ENCODE measurements around the gene NPAS3.

The NPAS3 gene

DNA sequence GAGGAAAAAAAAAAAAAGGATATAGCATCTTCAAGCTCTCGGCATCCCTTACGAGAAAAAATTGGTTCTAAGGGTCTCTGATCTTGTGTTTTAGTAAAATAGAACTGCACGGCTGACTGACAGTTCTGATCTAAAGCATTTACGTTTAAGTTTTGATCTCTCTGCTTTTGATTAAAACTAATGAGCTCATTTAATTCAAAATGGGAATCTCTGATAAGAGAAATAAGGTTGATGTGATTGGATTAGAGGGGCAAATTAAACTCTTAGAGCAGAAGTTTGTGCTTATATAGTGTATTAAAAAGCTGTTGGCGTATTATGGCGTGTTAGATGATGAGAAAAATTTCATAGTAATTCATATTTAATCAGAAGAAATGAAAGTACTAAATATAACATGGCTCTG lies 794.6 kb downstream of the NPAS3 start:
- DNase-seq: no peak

DNA sequence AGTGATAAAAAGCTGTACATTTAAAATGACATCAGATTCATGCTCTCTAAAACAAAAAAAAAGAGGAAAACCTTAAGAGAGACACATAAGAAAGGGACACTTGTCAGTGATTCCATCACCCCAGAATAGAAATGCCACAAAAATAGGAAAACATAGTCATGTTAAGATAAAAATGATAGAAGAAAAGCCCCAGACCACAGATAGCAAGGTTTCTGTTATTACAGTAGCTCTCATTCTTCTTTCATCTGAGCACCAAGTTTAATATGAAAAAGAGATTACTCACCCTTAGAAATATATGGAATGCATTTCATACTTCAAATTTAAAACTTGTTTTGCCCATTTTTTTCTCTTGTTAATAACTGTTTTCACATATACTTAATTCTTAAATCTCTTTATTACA lies 795.0 kb downstream of the NPAS3 start:
- DNase-seq: no peak

DNA sequence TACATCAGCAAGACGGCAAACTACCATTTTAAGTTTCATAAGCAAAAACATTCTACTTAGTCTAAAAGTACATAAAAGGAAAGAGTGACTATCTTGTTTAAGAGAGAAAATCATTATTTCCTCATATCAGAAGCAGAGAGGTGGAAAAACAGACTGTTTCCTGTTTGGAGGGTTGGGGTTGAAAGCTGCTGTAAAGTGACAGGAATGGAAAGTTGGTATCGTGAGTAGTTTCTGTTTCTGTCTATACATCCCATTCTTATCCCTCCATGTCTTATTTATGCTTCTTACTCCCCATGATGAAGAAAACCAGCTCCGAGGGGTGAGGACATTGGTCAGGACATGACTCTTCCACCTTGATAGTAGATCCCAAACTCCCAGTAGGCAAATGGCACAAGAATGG lies 795.7 kb downstream of the NPAS3 start:
- no peak for DNase-seq

DNA sequence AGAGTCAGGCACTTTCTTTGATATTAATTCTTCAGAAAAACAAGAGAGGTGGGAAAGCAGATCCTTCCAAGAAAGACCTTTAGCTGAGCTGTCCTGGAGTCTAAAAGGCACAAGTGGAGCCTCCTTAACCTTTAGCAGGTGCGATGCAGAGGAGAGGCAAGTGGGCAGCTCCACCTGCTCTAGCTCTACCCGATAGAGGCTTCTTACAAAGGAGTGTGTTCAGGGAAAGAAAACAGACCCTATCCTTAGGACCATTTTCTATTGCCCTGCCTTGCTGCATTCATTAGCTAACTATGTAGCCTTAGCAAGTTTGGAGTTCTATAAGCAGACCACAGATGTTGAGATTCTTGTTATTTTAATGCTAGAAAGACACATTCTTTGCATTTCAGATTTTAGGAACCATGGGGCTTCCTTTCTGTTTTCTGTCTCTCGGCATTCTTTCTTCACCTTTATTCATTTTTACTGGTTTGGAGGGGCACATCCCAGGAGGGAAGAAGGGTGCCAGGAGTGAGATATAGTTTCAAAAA lies 797.7 kb downstream of the NPAS3 start:
- DNase-seq: no peak

DNA sequence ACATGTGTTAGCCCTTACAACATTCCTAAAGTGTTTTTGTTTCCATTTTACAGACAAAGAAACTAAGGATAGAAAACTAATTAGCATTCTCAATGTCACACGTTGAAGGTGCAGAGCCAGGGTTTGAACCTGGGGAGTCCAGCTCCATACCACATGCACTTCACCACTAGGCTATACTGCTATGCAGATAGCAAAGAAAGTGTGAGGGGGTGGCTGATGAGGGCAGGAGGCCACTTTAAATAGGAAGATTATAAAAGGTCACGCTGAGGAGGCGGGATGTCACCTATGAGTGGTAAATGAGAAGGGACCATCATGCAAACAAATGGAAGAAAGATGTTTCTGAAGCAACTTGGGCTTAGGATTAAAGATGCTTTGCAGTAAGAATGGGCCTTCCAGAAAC lies 798.3 kb downstream of the NPAS3 start:
- no peak for DNase-seq

DNA sequence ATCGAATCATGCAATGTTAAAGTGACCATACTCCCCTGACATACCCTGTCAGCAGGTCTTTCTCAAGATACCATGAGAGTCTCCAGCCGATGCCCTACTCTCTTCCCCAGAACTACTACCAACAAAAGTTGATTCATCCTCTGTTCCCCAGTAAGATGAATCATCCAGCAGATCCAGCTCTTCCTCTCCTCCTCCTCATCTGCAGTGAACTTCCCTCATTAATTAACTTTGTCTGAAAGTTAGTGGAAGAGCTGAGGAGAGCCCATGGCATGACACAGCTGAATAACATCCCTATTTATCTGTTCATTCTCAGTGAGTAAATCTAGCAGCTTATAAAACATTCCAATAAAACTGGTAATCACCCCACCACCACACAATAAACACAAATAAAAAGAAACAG lies 798.8 kb downstream of the NPAS3 start:
- DNase-seq: no peak

DNA sequence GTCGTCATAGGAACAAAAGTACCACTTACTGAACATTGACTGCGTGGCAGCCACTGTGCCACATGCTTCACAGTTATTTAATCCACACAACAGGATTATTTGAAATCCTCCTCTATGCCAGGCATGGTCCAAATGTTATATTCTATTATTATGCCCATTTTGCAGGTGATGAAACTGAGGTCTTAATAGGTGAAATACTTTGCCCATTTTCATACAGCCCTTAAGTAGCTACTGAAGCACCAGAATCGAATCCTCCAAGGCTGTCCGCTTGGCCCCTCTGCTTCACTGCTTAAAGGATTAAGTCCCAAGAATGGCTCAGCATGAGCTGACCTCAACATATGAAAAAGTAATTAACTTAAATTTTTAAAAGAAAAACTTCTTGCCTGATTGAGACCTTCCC lies 799.4 kb downstream of the NPAS3 start:
- no peak for DNase-seq

DNA sequence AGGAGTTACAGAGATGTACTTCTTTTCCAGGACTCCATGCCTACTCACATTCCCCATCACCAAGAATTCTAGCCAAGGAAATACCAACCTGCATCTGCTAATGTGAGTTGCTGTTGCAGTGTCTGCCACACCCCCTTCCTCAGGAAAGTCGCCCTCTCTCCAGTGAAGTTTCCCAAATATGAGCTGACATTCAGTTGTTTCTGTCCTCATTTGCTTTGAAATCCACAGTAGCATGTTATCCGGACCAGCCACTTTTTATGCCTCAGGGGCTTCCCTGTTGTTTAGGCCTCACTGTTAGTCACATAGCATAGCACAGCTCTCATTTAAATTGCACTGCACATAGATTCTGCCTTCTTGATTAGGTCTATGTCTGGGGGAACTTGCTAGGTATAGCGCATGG lies 799.8 kb downstream of the NPAS3 start:
- no peak for DNase-seq

DNA sequence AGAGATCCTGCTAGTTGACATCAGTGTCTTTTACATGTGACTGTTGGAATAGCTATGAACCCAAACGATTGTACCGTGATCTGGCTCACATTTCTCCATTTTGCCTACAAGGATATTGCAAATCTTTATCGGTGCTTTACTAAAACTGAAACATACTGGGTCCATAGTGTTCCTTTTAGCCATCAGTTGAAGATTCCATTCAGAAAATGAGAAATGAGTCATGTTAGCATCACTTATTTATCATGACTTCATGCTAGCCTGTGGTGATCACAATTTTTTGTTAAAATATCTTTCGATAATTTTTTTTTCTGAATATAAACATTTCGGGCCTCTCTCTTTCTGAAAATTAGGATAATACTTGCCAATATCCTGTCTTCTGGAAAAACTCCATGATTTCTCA lies 801.9 kb downstream of the NPAS3 start:
- no peak for DNase-seq

DNA sequence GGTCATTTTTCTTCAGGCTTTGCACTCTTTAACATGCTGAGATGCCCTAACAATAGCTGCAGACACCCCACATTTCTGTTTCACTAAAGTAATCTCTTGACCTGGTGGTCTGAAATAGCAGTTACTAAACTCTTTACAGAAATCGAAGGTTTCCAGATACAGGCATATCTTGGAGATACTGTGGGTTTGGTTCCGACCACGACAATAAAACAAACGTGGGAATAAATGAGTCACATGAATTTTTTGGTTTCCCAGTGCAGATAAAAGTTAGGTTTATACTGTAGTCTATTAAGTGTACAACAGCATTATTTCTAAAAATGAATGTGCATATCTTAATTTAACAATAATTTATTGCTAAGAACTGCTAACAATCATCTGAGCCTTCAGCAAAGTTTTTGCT lies 803.5 kb downstream of the NPAS3 start:
- DNase-seq: no peak

DNA sequence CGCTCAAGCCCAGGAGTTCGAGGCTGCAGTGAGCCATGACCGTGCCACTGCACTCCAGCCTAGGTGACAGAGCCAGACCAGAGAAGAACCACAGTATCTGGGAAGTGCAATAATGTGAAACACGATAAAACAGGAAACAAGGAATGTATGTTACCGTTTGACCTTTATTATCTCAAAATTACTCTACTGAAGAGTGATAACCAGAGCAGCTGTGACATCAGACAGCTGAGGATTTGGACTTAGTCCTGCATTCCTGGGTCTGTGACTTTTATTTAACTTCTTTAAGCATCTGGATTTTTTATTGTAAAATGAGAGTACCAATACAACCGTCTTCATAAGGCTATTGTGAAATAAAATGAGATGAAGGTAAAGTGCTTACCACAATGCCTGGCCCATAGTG lies 806.5 kb downstream of the NPAS3 start:
- no peak for DNase-seq

DNA sequence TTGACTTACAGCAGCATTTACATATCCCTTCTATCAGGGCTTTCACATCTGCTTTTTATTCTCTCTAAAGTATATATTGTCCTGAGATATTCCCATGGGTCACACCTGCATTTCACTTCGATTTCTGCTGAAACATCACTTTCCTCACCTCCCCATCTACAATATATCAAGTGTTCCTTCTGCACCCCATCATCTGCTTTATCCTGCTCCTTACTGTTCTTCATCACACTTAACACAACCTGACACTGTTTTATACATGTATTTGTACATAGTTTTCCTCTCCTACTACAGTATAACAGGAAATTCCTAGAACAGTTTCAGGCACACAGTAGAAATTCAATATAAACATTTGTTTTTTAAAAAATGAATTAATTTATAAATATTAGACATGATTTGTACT lies 809.1 kb downstream of the NPAS3 start:
- DNase-seq: no peak

DNA sequence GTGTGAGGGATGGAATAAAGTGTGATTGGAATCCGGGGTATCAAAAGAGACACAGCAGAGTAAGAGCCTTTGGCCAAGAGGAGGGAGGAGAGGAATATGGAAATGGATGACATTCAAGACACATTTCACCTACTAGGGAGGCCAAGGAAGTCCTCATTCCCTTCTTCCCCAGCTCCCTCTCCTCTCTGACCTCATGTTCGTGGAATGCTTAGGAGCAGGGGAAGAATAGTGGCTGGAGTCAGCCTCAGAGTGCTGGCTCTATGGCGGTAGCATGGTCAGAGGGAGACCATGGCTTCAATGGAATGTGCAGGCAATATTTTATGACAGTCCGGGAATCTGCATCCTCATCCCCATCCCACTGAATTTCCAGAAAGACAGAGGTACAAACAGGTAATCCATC lies 815.6 kb downstream of the NPAS3 start:
- no peak for DNase-seq

DNA sequence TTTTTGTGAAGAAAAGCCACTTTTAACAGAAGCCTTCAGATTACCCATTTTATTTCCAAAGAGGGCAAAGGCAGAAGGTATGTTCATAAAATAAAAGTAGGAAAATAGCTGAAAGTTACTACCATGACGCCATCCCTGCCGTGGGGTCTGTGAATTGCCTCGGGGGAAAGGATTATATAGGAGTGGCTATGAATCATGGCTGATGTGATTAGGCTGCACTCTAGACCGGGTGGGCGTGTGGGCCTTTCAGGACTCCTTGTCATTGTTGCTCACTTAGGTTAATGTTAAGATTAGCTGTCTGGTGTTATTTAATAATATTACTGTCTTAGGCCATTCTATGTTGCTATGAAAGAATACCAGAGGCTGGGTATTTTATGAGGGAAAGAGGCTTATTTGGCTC lies 816.7 kb downstream of the NPAS3 start:
- no peak for DNase-seq

DNA sequence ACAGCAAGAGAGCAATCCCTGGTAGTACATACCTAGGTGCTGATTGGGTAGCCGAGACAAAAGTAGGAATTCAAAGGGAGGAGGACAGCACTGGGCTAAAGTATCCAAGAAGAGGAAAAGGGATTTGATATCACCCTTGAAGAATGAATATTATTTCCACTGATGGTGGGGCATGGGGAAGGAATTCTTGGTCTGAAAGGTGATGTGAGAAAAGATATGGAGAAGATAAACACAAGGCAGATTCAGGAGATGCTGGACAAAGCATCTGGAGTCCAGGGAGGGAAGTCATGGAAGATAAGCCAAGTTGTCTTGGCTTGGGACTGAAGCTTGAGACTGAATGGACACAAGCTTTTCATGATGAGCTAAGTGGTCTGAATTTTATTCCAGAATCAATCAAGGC lies 818.2 kb downstream of the NPAS3 start:
- DNase-seq: no peak

DNA sequence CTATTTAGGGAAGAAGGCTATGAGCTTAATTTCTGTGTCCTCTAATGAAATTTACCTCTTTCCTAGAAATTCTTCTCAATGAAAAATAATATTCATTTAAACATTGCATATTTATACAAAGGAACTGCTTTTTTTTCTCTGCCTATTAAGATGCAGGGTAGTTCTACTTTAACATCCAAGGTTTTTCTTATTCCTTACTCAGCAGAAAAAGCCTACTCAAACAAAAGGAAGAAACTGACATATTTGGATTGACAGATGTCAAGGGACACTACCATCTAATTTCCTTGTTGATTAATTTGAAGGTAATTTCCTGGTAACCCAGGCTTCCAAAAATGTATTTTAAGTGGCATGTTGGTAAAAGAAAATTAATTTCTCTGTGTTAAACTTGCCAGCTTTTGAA lies 819.9 kb downstream of the NPAS3 start:
- DNase-seq: no peak

DNA sequence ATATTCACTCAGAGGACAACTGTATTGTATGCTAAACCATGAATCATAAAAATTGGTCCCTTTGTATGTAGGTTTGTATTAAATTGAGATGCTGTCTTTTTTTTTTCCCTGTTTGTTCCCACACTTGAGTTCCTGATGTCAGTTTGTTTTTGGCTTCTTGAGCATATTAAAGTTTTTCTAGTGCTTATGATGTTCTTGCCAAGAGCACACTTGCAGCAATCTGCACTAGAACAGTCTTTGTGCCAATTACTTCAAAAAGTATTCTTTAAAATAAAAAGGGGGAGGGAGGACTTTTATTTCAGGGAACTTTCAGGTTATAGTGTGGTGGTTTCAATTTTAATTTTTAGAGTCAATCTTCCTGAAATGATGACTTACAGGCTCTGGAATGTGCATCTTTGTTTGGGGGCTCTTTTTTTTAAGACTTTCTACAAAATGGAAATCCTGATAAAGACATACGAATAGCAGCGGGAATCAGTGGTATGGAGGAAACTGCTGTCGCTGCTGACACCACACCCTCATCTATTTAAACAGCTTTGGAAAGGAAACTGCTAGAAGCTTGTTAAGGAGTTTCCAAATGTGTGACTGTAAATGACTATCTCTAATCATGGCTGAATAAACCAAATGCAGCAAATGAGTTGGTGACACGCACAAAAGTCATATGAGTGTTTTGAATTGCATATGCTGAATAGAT lies 823.6 kb downstream of the NPAS3 start:
- no peak for DNase-seq

DNA sequence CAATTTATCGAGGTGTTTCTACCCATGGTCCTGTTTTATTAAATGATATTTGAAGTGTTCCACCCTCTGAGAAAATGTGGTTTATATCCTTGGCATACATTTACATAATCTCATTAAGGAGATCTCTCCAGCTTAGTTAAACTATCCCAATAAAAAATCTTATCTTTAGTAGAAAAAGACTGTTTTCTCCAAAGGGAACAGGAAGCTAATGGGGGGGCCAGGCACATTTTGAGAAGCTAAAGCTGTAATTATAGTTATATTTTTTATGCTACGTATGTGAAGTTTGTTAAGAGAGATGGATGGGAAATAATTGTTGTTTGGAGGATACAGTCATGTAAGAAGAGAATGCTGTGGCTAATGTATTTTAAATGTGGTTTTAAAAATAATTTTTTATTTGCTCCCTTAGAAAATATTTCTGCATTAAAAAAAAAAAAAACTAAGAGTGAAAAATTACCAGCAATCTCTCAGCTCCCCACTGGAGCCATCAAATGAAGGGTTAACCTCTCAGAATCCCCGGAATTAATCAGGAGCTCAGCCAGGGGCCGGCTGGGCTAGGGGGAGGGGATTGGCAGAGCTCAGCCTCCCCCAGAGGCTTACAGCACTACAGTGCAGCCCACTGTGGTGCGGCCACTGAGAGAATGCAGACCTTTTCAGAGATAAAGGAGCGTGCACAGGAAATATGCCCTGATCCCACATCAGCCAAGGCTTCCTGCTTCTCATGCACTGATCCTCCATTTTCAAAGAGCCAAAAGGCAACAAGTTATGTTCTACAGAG lies 826.4 kb downstream of the NPAS3 start:
- no peak for DNase-seq

DNA sequence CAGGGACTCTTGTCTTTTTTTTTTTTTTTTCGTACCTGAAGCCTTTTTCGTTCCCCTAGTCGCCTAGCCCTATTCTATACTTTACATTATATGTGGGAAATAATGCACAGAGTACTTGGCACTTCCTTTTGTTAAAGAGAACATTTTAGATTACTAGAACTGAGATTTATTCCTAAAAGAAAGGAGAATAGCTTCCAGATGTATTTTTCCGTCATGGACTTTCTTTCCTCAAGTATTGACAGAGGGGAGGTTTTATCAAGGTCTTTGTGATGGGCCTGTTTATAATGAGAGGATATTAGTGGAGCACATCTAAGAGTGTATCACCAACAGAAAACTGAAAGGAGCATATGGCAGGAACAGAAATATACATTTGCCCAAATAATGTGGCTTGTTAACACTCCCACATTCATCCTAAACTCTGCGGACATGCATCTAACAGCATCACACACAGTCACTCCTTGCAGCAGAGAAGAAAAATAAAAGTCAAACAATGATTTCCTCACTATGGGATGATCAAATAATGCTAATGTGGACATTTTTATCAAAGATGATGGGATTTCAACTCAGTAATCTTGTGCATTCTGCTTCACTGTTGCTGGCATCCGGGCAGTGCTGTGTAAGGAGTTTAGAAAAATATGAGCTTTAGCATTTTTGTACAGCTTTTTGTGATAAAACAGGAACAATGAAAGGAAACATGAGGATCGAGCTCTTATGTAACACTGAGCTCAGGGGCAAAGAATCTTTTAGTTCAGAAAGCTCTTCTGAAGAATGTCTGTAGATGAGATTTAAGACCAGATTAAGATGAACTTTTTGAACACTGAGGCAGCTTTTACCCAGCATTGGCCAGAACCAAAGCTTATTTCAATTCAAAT lies 829.1 kb downstream of the NPAS3 start:
- no peak for DNase-seq

DNA sequence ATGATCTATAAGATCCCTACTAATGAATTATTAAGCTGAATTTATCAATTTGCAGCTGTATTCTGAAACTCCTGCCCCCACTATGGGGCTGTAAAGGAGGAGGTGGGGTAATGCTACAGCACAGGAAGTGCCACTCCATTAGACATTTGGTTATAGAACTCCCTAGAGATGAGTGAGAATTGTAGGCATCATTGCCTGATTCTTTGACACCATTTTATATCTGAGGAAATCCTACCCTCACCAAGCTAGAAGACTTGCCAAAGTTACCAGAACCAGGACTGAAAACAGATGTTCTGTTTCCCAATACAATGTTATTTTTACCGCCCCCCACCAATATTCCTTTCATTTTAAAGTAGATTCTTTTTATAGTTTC lies 829.8 kb downstream of the NPAS3 start:
- no peak for DNase-seq

DNA sequence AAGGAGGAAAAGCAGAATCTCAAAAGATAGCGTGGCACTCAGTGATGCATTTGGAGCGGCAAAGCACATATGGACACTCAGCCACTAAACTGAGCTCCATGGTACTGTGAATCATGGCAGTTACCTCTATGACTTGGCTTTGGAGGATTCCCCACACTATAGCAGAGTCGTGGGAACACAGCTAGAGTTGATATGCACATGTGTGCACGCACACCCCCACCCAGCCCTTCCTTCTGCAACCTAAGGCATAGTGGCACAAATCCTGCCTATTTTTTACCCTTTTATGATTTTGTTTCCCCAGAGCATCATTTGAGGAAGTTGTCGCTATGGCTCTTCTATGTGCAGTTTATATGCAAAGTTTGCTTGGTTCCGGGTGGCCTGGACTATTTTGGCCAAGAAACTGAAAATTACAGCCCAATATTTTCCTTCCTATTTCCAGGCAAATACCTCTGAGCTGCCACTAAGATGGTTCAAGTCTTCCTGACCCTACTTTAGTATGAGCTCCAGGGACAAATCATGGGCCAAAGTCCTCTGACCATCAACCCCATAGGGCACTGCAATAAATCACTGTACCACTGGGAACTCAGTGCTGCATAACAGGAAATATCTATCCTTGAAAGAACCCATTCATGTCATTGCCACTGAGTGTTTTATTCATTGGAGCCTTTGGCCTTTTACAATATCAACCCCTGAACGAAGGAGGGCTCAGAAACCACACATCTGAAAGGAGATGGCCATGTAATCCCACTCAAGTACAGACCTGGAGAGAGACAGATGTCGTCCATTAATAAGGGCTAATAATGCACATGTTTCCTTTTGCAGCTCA lies 834.7 kb downstream of the NPAS3 start:
- DNase-seq: no peak

DNA sequence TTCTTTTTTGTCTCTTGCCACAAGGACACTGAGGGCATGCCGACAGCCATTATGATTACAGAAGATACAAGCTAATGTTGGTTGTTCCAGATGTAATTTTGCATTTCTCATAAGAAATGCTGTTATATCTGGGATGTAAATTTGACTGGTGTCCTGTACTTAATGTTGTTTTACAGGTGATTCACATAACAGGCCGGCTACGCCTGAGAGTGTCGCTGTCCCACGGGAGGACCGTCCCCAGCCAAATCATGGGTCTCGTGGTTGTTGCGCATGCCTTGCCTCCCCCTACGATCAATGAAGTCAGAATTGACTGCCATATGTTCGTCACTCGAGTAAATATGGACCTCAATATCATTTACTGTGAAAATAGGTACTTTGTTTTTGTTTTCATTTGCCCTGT lies 835.5 kb downstream of the NPAS3 start:
- DNase-seq: no peak
